IMR-90 (cell line): ENCODE measurements around the gene HOXC13.

Experiments used
- BHLHE40 ChIP-seq: fragments of 150-350 bp; IDR thresholded peaks from 2 replicates; pipeline ENCODE4 v1.6.1; 2016; ENCODE audit warnings: mild to moderate bottlenecking, low read depth, low read length
- CEBPB ChIP-seq: IDR thresholded peaks from 2 replicates; pipeline ENCODE4 v1.6.1; 2012; ENCODE audit warnings: low read depth, low read length, improper control_type of control experiment
- CTCF ChIP-seq: conservative IDR thresholded peaks from 2 replicates; pipeline ENCODE4 v1.5.1; 2012; ENCODE audit warnings: mild to moderate bottlenecking, low read depth, low read length, improper control_type of control experiment
- MAFK ChIP-seq: IDR thresholded peaks from 2 replicates; pipeline ENCODE4 v1.6.1; 2012; ENCODE audit warnings: low read depth, low read length, improper control_type of control experiment
- MAZ ChIP-seq: IDR thresholded peaks from 2 replicates; pipeline ENCODE4 v1.6.1; 2012; ENCODE audit warnings: low read depth, mild to moderate bottlenecking, low read length, improper control_type of control experiment, moderate library complexity, borderline replicate concordance
- POLR2A ChIP-seq: IDR thresholded peaks from 2 replicates; pipeline ENCODE4 v1.6.1; 2012; ENCODE audit warnings: mild to moderate bottlenecking, low read depth, low read length
- TF ChIP-seq, protein P1 (sequence below): fragments of 150-350 bp; IDR thresholded peaks from 2 replicates; pipeline ENCODE4 v1.6.1; 2017; ENCODE audit warnings: mild to moderate bottlenecking, antibody characterized with exemption, low read length, low read depth

DNA sequence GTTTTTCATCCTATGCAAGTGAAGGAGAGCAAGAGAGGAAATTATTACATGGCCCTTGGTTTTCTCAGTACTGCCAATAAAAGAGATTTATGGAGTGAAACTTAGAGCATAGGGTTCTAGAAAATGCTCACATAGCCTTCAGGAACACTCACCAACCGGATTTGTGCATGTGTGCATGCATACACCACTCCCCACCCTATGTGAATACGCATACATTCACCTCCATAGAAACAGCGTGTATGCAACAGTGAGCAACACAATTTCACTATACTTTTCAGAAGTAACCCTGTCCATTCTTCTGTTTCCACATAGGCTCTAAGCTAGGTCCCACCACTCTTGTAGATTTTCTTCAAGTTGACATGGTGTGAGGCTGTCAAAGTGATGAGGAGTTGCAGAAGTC is 31.5 kb upstream of the HOXC13 start:
- TF ChIP-seq CTCF (no peak), POLR2A (no peak), MAZ (no peak), BHLHE40 (no peak), MAFK (no peak), CEBPB (no peak)
- TF ChIP-seq, protein P1, sequence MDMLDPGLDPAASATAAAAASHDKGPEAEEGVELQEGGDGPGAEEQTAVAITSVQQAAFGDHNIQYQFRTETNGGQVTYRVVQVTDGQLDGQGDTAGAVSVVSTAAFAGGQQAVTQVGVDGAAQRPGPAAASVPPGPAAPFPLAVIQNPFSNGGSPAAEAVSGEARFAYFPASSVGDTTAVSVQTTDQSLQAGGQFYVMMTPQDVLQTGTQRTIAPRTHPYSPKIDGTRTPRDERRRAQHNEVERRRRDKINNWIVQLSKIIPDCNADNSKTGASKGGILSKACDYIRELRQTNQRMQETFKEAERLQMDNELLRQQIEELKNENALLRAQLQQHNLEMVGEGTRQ: no peak
